Putamen (tissue), 1 donor: ENCODE results near the gene FANCB.

Source experiments
- DNase-seq: peaks from one replicate; pipeline ENCODE4 v3.0.0-alpha.2; 2016; ENCODE audit warnings: low spot score

The FANCB gene

GRCh38 chrX:14832586-14832985, 40.3 kb downstream of the FANCB start:
- DNase-seq = no peak

- DNase-seq = no peak
Measured at GRCh38 chrX:14832151-14832550, 40.7 kb downstream of the FANCB start.

- DNase-seq = no peak
Measured at GRCh38 chrX:14829643-14830042, 43.2 kb downstream of the FANCB start.

- DNase-seq = no peak
Measured at GRCh38 chrX:14826319-14826718, 46.5 kb downstream of the FANCB start.

- no peak for DNase-seq
Measured at GRCh38 chrX:14825851-14826250, 47.0 kb downstream of the FANCB start.

GRCh38 chrX:14819769-14820168, 53.1 kb downstream of the FANCB start:
- DNase-seq = no peak

GRCh38 chrX:14817571-14817970, 55.3 kb downstream of the FANCB start:
- DNase-seq = no peak

- DNase-seq = no peak
Measured at GRCh38 chrX:14802943-14803710, 69.7 kb downstream of the FANCB start.

GRCh38 chrX:14801136-14801535, 71.7 kb downstream of the FANCB start:
- DNase-seq = no peak

- no peak for DNase-seq
Measured at GRCh38 chrX:14798805-14799397, 74.0 kb downstream of the FANCB start.
